HG03280 (cell line): ENCODE data around the gene TESK1.

ENCODE experiments used
- ATAC-seq: cut with Tn5 transposase; IDR thresholded peaks from one replicate; pipeline ENCODE4 v1.9.1; 2021; ENCODE audit warnings: mild to moderate bottlenecking, moderate library complexity; ENCODE audit not compliant: unreplicated experiment

The TESK1 gene, protein sequence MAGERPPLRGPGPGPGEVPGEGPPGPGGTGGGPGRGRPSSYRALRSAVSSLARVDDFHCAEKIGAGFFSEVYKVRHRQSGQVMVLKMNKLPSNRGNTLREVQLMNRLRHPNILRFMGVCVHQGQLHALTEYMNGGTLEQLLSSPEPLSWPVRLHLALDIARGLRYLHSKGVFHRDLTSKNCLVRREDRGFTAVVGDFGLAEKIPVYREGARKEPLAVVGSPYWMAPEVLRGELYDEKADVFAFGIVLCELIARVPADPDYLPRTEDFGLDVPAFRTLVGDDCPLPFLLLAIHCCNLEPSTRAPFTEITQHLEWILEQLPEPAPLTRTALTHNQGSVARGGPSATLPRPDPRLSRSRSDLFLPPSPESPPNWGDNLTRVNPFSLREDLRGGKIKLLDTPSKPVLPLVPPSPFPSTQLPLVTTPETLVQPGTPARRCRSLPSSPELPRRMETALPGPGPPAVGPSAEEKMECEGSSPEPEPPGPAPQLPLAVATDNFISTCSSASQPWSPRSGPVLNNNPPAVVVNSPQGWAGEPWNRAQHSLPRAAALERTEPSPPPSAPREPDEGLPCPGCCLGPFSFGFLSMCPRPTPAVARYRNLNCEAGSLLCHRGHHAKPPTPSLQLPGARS

DNA sequence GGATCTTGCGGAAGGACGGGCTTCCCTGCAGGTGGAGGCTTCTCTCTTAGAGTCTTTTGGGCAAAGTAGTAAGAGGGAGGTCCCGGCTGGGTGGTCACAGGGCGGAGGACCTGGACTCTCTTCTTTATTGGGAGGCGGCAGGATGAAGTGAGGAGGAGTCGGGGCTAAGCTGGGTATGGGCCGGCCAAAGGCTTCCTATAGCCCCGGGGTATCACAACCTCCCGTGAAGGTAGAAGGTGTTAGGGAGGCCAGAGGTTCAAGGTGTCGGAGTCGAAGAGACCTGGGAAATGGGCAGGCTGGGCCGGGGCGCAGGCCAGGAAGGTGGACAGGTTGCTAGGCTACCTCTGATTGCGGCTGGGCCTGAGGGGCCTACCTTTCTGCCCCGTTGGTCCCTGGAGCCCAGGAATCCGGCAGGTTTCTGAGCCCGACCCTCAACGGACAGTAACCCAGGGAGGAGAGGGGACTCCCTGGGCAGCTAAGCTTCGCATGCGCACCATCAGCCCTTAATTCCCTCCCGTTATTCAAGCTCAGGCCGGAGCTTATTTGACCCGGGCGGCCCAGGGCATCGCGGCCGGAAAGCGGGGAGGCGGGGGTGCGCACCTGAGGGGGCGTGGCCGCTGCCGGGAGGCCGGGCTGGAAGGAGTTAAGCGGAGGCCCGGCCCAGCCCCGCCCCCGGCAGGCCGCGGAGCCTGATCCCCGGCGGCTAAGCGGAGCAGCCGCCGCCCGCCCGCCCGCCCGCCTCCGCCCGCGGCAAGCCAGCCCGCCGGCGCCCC is at the start of gene TESK1:
TSS of gene TESK1 (plus strand) at position 685 of the 773 bp plus-strand sequence. CDS start 358 bp downstream, outside the sequence.
- peak; percentile 46 for ATAC-seq

DNA sequence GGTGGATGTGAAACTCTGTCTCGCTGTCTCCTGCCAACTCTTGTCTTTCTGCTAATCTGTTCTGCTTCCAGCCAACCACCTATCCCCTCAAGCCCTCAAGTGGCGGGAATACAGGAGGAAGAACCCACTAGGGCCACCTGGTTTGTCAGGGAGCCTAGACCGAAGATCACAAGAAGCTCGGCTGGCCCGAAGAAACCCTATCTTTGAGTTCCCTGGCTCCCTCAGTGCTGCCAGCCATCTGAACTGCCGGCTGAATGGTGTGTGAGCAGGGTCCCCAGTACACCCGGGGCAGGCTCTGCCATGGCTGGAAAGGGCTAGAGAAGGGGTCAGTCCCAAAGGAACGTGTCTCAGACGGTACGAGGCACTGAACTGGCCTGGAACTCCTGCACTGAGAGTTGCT is 49.2 kb upstream of the TESK1 start:
- ATAC-seq = no peak

DNA sequence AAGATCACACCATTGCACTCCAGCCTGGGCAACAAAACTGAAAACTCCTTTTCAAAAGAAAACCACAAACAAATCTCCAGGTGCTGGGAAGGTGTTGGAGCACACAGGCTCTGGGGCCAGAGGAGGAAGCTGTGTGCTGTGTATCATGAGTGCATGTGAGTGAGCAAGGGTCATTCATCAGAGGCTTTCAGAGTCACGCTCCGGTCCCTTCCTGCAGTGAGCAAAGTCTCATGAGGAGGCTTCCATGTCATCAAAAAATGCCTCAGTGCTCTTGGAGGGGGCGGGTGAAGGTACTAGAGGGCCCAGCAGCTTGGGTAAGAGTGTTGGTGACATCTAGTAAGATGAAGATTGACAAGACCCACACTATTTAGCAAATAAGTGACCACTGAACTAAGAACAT is 48.3 kb upstream of the TESK1 start:
- no peak for ATAC-seq

DNA sequence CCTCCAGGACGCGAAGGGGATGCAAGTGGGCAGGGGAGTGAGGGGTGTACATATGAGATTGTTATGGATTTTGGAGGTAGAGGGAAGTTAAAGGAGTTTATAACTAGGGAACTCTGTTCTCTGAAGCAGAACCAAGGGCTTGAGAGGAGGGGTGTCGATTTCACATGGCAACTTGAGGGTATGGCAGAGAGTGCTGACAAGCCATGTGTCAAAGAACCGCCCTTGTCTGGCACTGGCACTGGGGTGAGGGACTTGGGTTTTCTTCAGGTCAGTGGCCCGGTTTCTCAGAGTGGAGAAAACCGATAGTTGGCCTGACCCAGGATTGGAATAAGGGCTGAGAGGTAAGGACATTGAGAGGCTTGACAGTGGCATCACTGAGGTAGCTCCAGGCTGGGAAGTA is 47.7 kb upstream of the TESK1 start:
- ATAC-seq = no peak

DNA sequence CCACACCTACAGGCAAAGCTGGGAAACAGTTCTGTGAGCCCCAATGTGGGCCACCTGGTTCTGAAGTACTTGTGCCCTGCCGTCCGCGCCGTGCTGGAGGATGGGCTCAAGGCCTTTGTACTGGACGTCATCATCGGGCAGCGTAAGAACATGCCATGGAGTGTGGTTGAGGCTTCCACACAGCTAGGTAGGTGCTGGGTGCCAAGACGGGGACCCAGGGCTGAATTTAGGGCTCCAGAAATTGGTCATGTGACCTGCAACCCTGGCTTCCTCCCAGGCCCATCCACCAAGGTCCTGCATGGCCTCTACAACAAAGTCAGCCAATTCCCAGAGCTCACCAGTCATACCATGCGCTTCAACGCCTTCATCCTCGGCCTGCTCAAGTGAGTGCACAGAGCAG is 46.9 kb upstream of the TESK1 start:
- ATAC-seq = no peak

DNA sequence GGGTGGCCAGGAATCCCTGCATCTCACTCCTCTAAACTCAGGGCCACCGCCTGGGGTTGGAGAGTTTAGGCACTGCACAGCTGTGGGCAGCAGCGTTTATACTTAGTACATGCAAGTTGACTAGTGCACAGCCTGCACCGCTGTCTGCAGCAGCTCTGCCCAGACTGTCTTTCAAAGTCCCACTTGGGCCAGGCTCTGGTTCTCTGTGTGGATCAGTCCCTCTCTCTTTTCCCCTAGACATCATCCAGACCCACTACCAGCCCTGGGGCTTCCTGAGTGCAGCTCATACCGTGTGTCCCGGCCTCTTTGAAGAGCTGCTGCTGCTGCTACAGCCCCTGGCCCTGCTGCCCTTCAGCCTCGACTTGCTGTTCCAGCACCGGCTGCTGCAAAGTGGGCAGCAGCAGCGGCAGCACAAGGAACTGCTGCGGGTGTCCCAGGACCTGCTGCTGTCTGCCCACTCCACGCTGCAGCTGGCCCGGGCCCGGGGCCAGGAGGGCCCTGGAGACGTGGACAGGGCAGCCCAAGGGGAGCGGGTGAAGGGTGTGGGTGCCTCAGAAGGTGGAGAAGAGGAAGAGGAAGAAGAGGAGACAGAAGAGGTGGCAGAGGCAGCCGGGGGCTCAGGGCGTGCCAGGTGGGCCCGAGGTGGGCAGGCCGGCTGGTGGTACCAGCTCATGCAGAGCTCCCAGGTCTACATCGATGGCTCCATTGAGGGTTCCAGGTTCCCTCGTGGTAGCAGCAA is 45.1 kb upstream of the TESK1 start:
- ATAC-seq = no peak

DNA sequence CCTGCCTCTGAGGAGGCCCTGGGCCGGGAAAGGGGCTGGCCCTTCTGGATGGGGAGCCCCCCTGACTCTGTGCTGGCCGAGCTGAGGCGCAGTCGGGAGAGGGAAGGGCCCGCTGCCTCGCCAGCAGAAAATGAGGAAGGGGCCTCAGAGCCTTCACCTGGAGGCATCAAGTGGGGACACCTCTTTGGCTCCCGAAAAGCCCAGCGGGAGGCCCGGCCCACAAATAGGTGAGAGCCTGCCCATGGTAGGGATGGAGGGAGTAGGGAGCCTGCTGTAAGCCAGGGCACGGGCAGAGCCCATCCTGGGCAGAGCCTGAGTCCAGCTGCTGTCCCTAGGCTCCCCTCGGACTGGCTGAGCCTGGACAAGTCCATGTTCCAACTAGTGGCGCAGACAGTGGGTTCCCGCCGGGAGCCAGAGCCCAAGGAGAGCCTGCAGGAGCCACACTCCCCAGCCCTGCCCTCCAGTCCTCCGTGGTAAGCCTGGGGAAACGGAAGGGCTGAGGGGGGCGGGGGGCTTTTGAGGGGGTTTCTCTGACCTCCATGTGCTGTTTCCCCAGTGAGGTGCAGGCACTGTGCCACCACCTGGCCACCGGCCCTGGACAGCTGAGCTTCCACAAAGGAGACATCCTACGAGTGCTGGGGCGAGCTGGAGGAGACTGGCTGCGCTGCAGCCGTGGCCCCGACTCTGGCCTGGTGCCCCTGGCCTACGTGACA is 44.3 kb upstream of the TESK1 start:
- no peak for ATAC-seq

DNA sequence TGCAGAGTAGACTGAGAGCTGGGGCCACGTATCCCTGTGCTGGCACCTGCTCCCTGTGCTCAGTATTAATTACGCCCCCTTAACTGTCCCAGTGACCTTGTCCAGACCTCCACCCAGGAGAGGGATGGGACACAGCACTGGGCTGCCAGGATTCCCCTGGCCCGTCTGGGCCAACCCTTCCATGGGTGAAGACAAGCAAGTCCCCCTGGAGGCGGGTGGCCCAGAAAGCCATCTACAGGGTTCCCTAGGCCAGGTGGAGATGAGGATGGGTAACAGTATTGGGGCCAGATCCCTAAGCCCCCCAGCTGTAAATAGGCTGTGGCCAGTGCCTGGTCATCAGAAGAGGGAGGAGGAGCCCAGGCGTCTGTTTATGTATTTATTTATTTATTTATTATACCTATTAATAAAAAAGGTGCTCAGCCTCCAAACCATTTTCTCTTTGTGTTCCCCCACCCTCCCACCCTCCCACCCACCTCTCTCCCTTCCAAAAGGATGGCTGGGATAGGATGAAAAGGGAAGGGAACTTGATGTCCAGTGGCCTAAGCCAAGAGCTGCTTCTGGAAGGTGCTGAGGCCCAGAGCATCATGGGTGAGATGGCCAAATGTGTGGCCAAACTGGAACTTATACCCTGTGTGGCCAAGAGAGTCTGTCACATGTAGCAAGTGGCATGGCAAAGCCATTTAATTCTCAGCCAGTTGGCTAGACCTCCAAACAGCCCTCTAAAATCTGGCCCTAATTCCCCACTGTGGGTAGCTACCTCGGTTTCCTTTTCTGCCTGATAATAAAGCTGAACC is 43.4 kb upstream of the TESK1 start:
- ATAC-seq = no peak

DNA sequence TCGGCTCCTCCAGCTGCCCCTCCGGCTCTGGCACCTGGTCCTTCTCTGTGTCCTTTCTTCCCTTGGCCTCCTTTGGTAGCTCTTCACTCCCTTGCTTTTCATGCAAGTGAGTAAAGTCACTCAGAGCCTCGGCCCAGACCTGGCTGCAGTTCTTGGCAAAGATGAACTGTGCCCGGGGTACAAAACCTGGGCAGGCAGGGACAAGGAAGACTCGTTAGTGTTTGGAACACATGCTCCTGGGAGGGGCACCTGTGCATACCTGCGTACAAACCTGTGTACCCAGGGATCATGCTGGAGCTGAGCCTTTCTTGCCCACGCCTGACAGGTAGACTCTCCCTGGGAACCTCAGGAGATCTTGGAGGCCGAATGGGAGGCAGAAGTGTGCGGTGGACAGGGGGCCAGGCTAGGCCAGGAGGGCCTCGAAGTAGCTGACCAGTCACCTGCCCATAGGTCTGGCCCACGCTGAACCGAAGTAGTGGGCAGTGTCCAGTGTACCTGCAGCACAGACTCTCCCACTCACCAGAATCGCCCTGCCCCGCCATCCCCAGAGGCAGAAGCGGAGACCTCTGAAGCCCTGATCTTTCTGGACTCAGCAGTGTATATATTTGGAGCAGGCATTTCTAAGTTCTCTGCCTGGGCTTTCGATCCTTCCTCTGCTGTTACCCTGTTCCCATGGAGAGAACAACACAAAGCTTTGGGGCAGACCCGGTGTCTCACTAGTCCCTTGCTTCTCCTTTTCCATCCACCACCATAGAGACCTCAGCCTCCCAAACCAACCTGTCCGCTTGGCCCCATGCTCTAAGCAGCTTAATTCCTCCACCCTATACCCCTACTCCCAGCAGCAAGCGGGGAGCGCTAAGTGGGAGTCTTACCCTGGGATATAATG is 41.9 kb upstream of the TESK1 start:
- no peak for ATAC-seq

DNA sequence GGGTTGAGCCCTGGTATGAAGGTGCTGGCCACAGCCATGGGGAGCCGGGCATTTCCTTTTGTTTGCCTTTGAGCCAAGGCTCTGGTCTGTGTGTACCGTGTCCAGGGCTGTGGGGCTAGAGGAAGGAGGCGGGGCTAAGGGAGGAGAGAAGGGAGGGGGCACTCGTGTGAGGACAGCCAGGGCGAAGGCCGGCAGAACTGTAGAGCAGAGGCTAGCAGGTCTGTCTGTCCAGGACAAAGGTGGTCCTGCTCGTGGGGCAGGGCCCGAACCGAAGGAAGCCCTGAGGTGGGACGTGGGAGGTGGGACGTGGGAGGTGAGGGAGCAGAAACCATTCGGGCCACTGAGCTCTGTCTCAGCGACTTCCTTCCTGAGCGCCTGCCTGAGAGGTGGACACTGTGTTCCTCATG is 41.3 kb upstream of the TESK1 start:
- ATAC-seq = no peak

DNA sequence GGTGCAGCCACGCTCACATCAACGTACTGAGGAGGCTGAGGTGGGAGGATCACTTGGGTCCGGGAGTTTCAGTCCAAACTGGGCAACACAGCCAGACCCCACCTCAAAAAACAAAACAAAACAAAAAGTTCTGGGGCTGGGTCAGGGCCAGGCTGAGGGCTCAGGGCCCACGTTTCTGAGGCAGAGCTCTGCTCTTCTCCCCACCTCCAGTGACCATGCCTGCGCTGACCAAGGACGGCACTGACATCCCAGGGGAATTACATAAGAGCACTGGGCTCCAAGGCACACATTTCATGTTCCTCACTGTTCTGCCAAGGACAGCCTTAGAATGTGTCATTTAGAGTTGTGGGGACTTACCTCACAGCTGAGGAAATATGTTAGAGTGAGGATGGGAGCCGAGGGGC is 40.4 kb upstream of the TESK1 start:
- ATAC-seq = no peak

DNA sequence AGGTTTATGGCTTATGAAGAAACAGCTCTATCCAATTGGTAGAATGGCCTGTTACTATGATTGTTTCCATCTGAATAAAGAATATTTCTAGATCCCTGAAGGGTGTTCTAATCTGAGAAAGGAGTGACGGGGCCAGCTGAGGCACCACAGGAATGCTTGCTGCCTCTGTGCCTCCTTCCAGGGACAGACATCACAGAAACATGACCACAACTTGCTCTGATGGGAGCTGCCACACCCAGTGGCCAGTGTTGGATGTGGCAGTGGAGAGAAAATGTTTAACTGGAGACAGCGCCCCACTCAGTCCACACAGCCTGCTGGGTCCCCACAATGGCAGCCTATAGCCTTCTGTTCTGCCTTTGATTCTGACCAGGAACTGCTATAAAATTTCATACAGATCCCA is 38.6 kb upstream of the TESK1 start:
- no peak for ATAC-seq

DNA sequence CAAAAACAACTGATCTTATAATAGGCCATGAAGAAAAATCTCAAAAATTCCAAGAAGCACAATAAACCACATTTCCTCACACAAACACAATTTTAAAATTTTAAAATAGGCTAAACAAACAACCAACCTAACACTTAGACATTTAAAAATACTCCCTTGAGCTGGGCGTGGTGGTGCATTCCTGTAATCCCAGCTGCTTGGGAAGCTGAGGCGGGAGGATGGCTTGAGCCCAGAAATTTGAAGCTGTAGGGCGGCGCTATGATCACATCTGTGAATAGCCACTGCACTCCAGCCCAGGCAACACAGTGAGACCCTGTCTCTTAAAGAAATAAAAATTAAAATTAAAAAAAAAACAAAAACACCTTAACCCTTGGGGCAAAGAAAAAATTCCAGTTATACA is 36.9 kb upstream of the TESK1 start:
- no peak for ATAC-seq

DNA sequence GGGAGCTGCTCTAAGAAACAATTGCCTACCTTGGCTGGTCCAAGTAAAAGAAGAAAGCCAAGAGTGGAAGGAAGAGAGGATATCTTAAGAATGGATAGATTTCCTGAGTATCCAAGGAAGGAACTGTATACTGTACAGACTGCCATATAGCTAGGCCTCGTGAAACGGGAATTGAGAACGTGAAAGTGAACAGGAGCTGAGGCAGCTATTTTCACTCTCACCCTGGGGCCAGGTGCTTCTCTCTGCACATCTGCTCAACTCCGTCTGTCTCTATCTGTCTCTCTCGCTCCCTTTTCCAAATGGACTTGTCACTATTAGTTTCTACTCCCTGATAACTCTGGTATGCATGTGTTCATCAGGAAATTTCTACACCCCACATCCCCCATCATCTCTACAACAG is 35.9 kb upstream of the TESK1 start:
- ATAC-seq = no peak

DNA sequence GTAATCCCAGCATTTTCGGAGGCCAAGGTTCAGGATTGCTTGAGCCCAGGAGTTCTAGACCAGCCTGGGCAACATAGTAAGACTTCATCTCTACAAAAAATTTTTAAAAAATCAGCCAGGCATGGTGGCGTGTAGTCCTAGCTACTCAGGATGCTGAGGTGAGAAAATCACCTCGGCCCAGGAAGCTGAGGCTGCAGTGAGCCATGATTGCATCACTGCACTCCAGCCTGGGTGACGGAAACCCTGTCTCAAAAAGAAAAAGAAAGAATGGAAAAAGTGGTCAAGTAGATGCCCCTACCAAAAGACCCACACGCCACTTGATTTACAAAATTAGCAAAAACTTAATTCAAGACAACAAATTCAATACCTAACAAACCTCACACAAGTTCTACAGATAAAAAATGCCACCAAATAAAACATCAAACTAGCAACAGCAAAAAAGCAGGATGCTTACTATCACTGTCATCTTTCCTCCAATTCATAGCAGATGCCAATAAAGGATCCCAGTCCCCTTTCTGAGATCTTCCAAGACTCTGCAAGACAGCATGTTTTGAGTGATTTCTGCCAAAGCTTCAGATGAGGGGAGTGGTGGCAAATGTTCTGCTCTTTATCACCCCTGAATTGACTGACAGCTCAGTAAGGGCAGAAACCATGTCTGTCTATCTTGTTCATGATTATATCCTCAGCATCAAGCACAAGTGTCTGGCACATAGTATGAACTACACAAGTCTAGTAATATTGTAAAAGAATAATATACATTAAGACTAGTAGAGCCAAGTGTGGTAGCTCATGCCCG is 34.2 kb upstream of the TESK1 start:
- no peak for ATAC-seq

DNA sequence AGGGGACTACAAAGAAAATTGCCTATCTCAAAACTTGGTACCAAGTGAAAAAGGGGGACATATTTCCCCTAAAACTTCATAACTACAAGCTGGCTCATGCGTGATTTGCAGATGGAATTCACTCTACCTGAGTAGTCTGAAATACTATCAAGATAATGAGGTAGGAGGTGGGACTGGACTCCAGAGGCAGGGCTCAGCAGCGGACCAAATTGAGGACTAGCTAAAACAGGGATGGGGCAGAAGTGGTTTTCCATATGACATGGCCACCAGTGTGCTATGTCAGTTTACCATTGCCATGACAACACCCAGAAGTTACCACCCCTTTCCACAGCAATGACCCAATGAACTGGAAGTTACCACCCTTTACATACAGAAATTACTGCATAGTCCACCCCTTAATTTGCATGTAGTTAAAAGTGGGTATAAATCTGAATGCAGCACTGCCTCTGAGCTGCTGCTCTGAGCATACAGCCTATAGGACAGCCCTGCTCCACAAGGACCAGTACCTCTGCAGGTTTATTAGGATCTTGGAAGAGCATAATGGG is 30.4 kb upstream of the TESK1 start:
- ATAC-seq = no peak

DNA sequence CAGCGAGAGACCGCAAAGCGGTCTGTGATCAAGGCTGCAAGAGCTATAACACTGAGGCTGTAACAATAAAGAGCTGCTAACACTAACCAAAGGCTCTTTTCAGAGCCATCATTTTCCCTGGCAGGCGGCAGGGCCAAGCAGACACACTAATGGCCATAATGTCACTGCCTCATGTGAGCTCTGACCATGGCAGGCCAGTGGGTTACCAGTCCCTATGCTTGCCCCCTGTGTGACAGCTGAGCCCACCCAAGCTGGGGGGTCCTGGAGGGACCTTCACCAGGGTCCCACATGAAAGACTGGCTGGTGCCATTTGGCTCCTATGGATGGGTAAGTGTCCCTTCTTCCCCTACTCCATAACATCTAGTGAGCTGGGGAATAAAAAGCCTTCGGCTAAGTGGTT is 29.6 kb upstream of the TESK1 start:
- no peak for ATAC-seq

DNA sequence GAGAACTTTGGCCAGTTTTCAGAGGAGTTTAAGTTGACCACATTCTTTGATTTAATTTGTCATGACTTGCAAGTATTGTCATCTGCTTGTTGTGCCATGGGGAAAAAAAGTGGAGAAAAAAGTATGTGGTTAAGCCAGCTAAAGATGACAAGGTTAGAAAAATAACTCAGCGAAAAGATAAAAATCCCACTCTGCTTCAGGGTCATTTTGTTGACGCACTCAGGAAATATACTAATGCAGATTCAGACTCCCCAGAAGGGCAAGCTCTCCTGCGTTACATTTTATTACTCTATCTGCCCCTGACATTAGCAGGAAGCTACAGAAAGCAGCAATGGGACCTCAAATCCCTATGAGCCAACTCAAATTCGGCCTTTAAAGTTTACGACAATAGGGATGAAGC is 27.6 kb upstream of the TESK1 start:
- ATAC-seq = no peak
